H9 (cell line): ENCODE data around the gene KIAA1958. TPM values are rescaled to one million over a fixed set of nuclear protein-coding genes. Genes with fewer than 3 reads are reported as not detected.

Source experiments
- DNase-seq: peaks from one replicate; pipeline ENCODE4 v3.0.0-alpha.2; 2017
- H2AFZ ChIP-seq: one replicate; pipeline ENCODE4 v1.6.1; 2013; ENCODE audit warnings: mild to moderate bottlenecking, low read length, control low read depth, moderate library complexity
- H2AK5ac ChIP-seq: 2 replicates; pipeline ENCODE4 v1.6.1; 2013; ENCODE audit warnings: low read length, control low read depth, mixed read lengths; ENCODE audit not compliant: insufficient read length
- H2BK120ac ChIP-seq: one replicate; pipeline ENCODE4 v1.6.1; 2013; ENCODE audit warnings: low read depth, mild to moderate bottlenecking, low read length, control low read depth, inconsistent platforms; ENCODE audit not compliant: poor library complexity, severe bottlenecking
- H2BK12ac ChIP-seq: 2 replicates; pipeline ENCODE4 v1.6.1; 2013; ENCODE audit warnings: low read length, control low read depth, mixed read lengths, low read depth; ENCODE audit not compliant: insufficient read length
- H2BK15ac ChIP-seq: 2 replicates; pipeline ENCODE4 v1.6.1; 2013; ENCODE audit warnings: low read depth, low read length, control low read depth
- H2BK20ac ChIP-seq: one replicate; pipeline ENCODE4 v1.6.1; 2013; ENCODE audit warnings: low read depth, mild to moderate bottlenecking, low read length, control low read depth, inconsistent platforms; ENCODE audit not compliant: poor library complexity, severe bottlenecking
- H2BK5ac ChIP-seq: 2 replicates; pipeline ENCODE4 v1.6.1; 2013; ENCODE audit warnings: low read length, control low read depth, mixed read lengths; ENCODE audit not compliant: insufficient read length
- H3K14ac ChIP-seq: 2 replicates; pipeline ENCODE4 v1.6.1; 2013; ENCODE audit warnings: low read length, control low read depth; ENCODE audit not compliant: insufficient read depth
- H3K18ac ChIP-seq: 2 replicates; pipeline ENCODE4 v1.6.1; 2013; ENCODE audit warnings: low read depth, mild to moderate bottlenecking, mixed read lengths, low read length, control low read depth; ENCODE audit not compliant: insufficient read length
- H3K23ac ChIP-seq: 2 replicates; pipeline ENCODE4 v1.6.1; 2013; ENCODE audit warnings: low read length, control low read depth, mixed read lengths, low read depth; ENCODE audit not compliant: insufficient read length
- H3K23me2 ChIP-seq: 2 replicates; pipeline ENCODE4 v1.6.1; 2013; ENCODE audit warnings: low read depth, mild to moderate bottlenecking, mixed read lengths, low read length, control low read depth; ENCODE audit not compliant: insufficient read length, poor library complexity, severe bottlenecking
- H3K27ac ChIP-seq: 2 replicates; pipeline ENCODE4 v1.5.1; 2013; ENCODE audit warnings: low read length, control low read depth, mixed read lengths, low read depth; ENCODE audit not compliant: insufficient read length
- H3K27me3 ChIP-seq: 2 replicates; pipeline ENCODE4 v1.6.1; 2013; ENCODE audit warnings: low read length, control low read depth, inconsistent platforms; ENCODE audit not compliant: insufficient read depth
- H3K4ac ChIP-seq: 2 replicates; pipeline ENCODE4 v1.6.1; 2013; ENCODE audit warnings: low read depth, mild to moderate bottlenecking, control low read depth, inconsistent platforms, low read length, moderate library complexity
- H3K4me1 ChIP-seq: 2 replicates; pipeline ENCODE4 v1.6.1; 2013; ENCODE audit warnings: low read length, control low read depth, inconsistent platforms; ENCODE audit not compliant: insufficient read depth
- H3K4me2 ChIP-seq: 2 replicates; pipeline ENCODE4 v1.6.1; 2013; ENCODE audit warnings: low read length, control low read depth, mixed read lengths; ENCODE audit not compliant: insufficient read length, insufficient read depth
- H3K56ac ChIP-seq: 2 replicates; pipeline ENCODE4 v1.6.1; 2013; ENCODE audit warnings: low read depth, mild to moderate bottlenecking, mixed read lengths, low read length, control low read depth; ENCODE audit not compliant: insufficient read length
- H3K79me1 ChIP-seq: 2 replicates; pipeline ENCODE4 v1.6.1; 2013; ENCODE audit warnings: low read depth, mild to moderate bottlenecking, moderate library complexity, low read length, control low read depth, inconsistent platforms; ENCODE audit not compliant: insufficient read depth, poor library complexity, severe bottlenecking
- H3K79me2 ChIP-seq: 2 replicates; pipeline ENCODE4 v1.6.1; 2013; ENCODE audit warnings: low read length, control low read depth, inconsistent platforms; ENCODE audit not compliant: insufficient read depth
- H3K9ac ChIP-seq: 2 replicates; pipeline ENCODE4 v1.6.1; 2013; ENCODE audit warnings: low read length, control low read depth, mixed read lengths; ENCODE audit not compliant: insufficient read length; ENCODE audit errors: extremely low read depth
- H3K9me3 ChIP-seq: one replicate; pipeline ENCODE4 v1.6.1; 2013; ENCODE audit warnings: low read depth, low read length, inconsistent platforms; ENCODE audit not compliant: control insufficient read depth
- H3T11ph ChIP-seq: one replicate; pipeline ENCODE4 v1.6.1; 2013; ENCODE audit warnings: mild to moderate bottlenecking, low read length, control low read depth, inconsistent platforms
- H4K20me1 ChIP-seq: one replicate; pipeline ENCODE4 v1.6.1; 2013; ENCODE audit not compliant: control insufficient read depth, insufficient read length, insufficient read depth
- H4K5ac ChIP-seq: 2 replicates; pipeline ENCODE4 v1.6.1; 2013; ENCODE audit warnings: low read depth, mild to moderate bottlenecking, mixed read lengths, low read length, control low read depth; ENCODE audit not compliant: insufficient read length
- H4K8ac ChIP-seq: replicated peaks from 2 replicates; pipeline ENCODE4 v1.6.1; 2013; ENCODE audit warnings: low read length, control low read depth, mixed read lengths, low read depth; ENCODE audit not compliant: insufficient read length
- H4K91ac ChIP-seq: 2 replicates; pipeline ENCODE4 v1.6.1; 2013; ENCODE audit warnings: low read depth, mild to moderate bottlenecking, moderate library complexity, mixed read lengths, low read length, control low read depth; ENCODE audit not compliant: insufficient read length
- H3K27ac Mint-ChIP-seq, 3 experiments: 2 replicates in 2 of 3; 3 replicates in 1 of 3; pipeline ENCODE4 v1.8.0; 2020 to 2021; ENCODE audit warnings: mixed read lengths in 3 of 3, mild to moderate bottlenecking in 1 of 3, moderate library complexity in 1 of 3
- H3K27me3 Mint-ChIP-seq: 2 replicates; pipeline ENCODE4 v1.8.0; 2021; ENCODE audit warnings: low read depth, mild to moderate bottlenecking, moderate library complexity, mixed read lengths
- H3K36me3 Mint-ChIP-seq, 3 experiments: 2 replicates in 2 of 3; 3 replicates in 1 of 3; pipeline ENCODE4 v1.8.0; 2020 to 2021; ENCODE audit warnings: low read depth in 3 of 3, mixed read lengths in 3 of 3; ENCODE audit not compliant: insufficient read depth in 1 of 3
- H3K4me1 Mint-ChIP-seq, 2 experiments: 2 replicates each; pipeline ENCODE4 v1.8.0; 2020; ENCODE audit warnings: mixed read lengths in 2 of 2
- H3K4me3 Mint-ChIP-seq, 2 experiments: 2 replicates in 1 of 2; 3 replicates in 1 of 2; pipeline ENCODE4 v1.8.0; 2020 to 2021; ENCODE audit warnings: mild to moderate bottlenecking in 2 of 2, mixed read lengths in 2 of 2, moderate library complexity in 1 of 2
- H3K9me3 Mint-ChIP-seq, 2 experiments: 2 replicates in 1 of 2; 3 replicates in 1 of 2; pipeline ENCODE4 v1.8.0; 2020; ENCODE audit warnings: mild to moderate bottlenecking in 2 of 2, mixed read lengths in 2 of 2, moderate library complexity in 1 of 2
- WGBS: extraction: QIAGEN DNeasy Blood & Tissue Kit; methylation state at CpG from one replicate; pipeline ENCODE4 v1.1.7; 2013; ENCODE audit warnings: missing lambda C conversion rate, low lambda C conversion rate, mixed read lengths; ENCODE audit not compliant: insufficient read length; ENCODE audit errors: extremely low coverage; 5-methylcytosine and 5-hydroxymethylcytosine counted together
- total RNA-seq: library from RNA; stranded (reverse); gene quantifications from 2 replicates; pipeline ENCODE4 v1.2.1, GENCODE V29; 2021
- TF ChIP-seq, protein P1 (sequence below): fragments of 200-600 bp; sonication (generic); conservative IDR thresholded peaks from 3 replicates; pipeline ENCODE4 v1.8.0; 2021; ENCODE audit warnings: antibody characterized with exemption, mild to moderate bottlenecking

KIAA1958 gene
- total RNA-seq, 1 experiment from 2014 or later, result 34.0 TPM

DNA sequence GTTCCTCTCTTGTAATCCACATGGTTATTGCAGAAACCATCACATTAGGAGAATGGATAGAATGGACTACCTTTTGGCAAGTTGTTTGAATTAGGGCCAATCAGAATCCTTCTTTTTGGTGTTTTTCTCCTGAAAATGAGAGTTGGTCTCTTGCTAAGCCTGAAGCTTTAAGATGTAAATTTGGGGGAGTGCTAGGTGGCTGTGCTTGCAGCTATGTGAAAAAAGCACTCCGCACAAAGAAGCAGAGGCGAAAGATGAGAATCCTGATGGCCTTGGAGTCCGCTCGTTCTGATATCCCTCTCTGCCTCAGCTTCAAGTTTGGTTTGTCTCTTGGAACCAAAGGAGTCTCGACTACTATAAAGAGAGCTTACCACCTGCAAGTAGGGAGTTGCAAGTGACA is 167.7 kb downstream of the KIAA1958 start:
- no CpG with 5 or more reads among the region's 5 CpGs for WGBS
- Histone ChIP-seq H3K79me2 (no peaks in the 10 kb centered on the region), H3K9me3 (no peaks in the 10 kb centered on the region), H3K79me1 (no peaks in the 10 kb centered on the region), H3K14ac (no peak overlapping the region), H4K8ac (no peak overlapping the region), H2BK120ac (no peak overlapping the region), H3K9ac (no peak overlapping the region), H2AK5ac (no peak overlapping the region), H2BK5ac (no peak overlapping the region), H3K56ac (no peak overlapping the region), H3K18ac (no peak overlapping the region), H3K23ac (no peak overlapping the region), H3K4ac (no peak overlapping the region), H3K27me3 (no peaks in the 10 kb centered on the region), H4K91ac (no peak overlapping the region), H2AFZ (no peak overlapping the region), H2BK12ac (no peak overlapping the region), H3K27ac (peak overlapping the region; percentile 65), H3T11ph (no peak overlapping the region), H3K23me2 (no peaks in the 10 kb centered on the region), H3K4me1 (peaks cover 5% of the 10 kb centered on the region; the same call in 1 of the 2 replicates), H2BK20ac (no peak overlapping the region), H4K20me1 (no peaks in the 10 kb centered on the region), H3K4me2 (peak overlapping the region; percentile 11), H2BK15ac (no peak overlapping the region), H4K5ac (no peak overlapping the region)
- peaks cover 36 to 38% of the 10 kb centered on the region in 2 experiments for H3K4me1 Mint-ChIP-seq
- DNase-seq, result peak; percentile 47
- peaks cover 8 to 24% (median 9%) of the 10 kb centered on the region in 3 experiments for H3K36me3 Mint-ChIP-seq
- H3K9me3 Mint-ChIP-seq, result no peaks in the 10 kb centered on the region
- TF ChIP-seq, protein P1, sequence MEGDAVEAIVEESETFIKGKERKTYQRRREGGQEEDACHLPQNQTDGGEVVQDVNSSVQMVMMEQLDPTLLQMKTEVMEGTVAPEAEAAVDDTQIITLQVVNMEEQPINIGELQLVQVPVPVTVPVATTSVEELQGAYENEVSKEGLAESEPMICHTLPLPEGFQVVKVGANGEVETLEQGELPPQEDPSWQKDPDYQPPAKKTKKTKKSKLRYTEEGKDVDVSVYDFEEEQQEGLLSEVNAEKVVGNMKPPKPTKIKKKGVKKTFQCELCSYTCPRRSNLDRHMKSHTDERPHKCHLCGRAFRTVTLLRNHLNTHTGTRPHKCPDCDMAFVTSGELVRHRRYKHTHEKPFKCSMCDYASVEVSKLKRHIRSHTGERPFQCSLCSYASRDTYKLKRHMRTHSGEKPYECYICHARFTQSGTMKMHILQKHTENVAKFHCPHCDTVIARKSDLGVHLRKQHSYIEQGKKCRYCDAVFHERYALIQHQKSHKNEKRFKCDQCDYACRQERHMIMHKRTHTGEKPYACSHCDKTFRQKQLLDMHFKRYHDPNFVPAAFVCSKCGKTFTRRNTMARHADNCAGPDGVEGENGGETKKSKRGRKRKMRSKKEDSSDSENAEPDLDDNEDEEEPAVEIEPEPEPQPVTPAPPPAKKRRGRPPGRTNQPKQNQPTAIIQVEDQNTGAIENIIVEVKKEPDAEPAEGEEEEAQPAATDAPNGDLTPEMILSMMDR, result no peak
- peak overlapping the region; percentile 20 to 97 (median 96); a peak in 5 of 7 replicates for H3K27ac Mint-ChIP-seq
- H3K27me3 Mint-ChIP-seq, result no peaks in the 10 kb centered on the region
- peak overlapping the region in 1 of 2 experiments; percentile 0; a peak in 2 of 5 replicates for H3K4me3 Mint-ChIP-seq
